Measurements from ENCODE around the gene PRDM16. TPM values are rescaled to one million over a fixed set of nuclear protein-coding genes. Genes with fewer than 3 reads are reported as not detected.

PRDM16 gene
- total RNA-seq, 1 experiment from 2014 or later, result 0.04 TPM

DNA sequence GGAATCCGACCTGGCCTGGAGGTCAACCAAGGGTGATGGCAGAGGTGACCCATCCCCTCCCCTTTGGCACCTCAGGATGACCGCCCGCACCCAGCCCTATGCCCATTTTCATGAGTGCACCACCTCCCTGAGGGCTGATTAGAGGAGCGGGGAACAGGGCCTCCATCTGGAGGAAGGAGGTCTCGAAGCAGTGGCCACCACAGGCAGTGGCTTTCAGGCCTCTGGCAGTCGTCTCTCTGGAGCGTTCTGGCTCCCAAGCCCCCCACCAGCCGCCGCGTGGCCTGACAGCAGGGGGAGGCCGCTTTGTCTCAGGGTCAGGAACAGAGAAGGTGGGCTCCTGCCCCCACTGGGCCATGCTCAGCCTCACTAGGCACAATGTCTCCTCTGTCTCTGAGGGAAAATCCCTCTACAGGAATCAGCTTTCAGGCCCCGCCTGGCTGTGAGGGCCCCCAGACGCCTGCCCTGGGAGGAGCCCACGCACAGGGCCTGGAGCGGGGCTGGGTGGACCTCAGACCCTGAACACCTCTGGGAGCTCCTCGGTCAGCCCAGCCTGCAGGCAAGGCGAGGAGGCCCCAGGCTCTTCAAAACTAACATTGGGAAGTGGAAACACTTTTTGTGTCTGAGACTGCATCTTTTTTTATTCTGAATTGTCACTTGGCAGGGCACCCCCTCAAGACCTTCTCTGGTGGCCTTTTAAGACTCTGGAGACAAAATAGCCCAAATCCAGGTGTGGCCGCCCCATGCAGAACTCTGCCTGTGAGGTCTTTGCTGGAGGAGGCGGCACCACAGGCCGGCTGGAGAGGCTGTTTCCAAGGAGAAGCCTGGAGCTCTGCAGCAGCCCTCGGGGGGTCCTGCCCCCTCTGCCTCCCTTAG lies 257.7 kb downstream of the PRDM16 start:
- no peak overlapping the region for H3K4me2 ChIP-seq (ENCODE audit: low read length)
- no peak for DNase-seq
- CTCF ChIA-PET, result no interaction called here
- no peak overlapping the region for H3K4me3 ChIP-seq (ENCODE audit: low read length)
- no peak overlapping the region for H3K27ac ChIP-seq (ENCODE audit: low read length)
- no peaks in the 10 kb centered on the region for H3K4me1 ChIP-seq (ENCODE audit: insufficient read depth, low read length)
- H3K9me3 ChIP-seq (ENCODE audit: low read length), result no peaks in the 10 kb centered on the region
- H3K79me2 ChIP-seq (ENCODE audit: low read length), result no peaks in the 10 kb centered on the region
- H2AFZ ChIP-seq (ENCODE audit: low read length), result no peak overlapping the region
- H3K36me3 ChIP-seq (ENCODE audit: low read depth, low read length), result no peaks in the 10 kb centered on the region
- H4K20me1 ChIP-seq (ENCODE audit: low read length), result no peaks in the 10 kb centered on the region
- no peak for ATAC-seq
- H3K9ac ChIP-seq (ENCODE audit: low read length), result no peak overlapping the region
- intact Hi-C loops (cut with micrococcal nuclease), result no loop called here
- H3K9me2 ChIP-seq (replicated peaks; ENCODE audit: low read length), result no peaks in the 10 kb centered on the region
- no peak for TF ChIP-seq EZH2phosphoT487 (IDR thresholded peaks at IDR 0.05; ENCODE audit: borderline replicate concordance, low read length)
- TF ChIP-seq, protein P1, sequence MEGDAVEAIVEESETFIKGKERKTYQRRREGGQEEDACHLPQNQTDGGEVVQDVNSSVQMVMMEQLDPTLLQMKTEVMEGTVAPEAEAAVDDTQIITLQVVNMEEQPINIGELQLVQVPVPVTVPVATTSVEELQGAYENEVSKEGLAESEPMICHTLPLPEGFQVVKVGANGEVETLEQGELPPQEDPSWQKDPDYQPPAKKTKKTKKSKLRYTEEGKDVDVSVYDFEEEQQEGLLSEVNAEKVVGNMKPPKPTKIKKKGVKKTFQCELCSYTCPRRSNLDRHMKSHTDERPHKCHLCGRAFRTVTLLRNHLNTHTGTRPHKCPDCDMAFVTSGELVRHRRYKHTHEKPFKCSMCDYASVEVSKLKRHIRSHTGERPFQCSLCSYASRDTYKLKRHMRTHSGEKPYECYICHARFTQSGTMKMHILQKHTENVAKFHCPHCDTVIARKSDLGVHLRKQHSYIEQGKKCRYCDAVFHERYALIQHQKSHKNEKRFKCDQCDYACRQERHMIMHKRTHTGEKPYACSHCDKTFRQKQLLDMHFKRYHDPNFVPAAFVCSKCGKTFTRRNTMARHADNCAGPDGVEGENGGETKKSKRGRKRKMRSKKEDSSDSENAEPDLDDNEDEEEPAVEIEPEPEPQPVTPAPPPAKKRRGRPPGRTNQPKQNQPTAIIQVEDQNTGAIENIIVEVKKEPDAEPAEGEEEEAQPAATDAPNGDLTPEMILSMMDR (conservative IDR thresholded peaks at IDR 0.05; ENCODE audit: low read depth, low read length), result no peak
- no peak for TF ChIP-seq EZH2 (IDR thresholded peaks at IDR 0.05; ENCODE audit: low read length, unreplicated experiment)
- peaks cover 84% of the 10 kb centered on the region for H3K27me3 ChIP-seq (ENCODE audit: low read length)
- no TSS peak for BruUV-seq (replicated peaks)
- H3F3A ChIP-seq (ENCODE audit: low read length, unreplicated experiment), result no peaks in the 10 kb centered on the region
- POLR2A ChIA-PET (ENCODE audit: unreplicated experiment), result no interaction called here

DNA sequence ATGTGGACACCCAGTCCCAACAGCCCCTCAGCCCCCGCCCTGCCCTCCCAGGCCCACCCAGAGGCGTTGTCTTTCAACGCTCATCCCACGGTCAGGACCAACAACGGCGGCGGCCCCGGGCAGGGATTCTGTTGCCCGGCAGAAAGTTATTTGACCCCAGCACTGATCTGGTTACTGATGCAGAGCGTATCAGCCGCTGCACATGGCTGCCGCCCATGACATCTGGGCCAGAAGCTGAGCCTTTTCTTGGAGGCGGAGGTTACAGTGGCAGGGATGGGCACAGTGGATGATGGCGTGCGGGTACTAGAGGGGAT lies 258.3 kb downstream of the PRDM16 start:
- Histone ChIP-seq H3K4me2 (ENCODE audit: low read length) (no peak overlapping the region), H2AFZ (ENCODE audit: low read length) (no peak overlapping the region), H4K20me1 (ENCODE audit: low read length) (no peaks in the 10 kb centered on the region), H3K9ac (ENCODE audit: low read length) (no peak overlapping the region), H3K9me2 (replicated peaks; ENCODE audit: low read length) (no peaks in the 10 kb centered on the region), H3K79me2 (ENCODE audit: low read length) (no peaks in the 10 kb centered on the region), H3K36me3 (ENCODE audit: low read depth, low read length) (no peaks in the 10 kb centered on the region), H3K27ac (ENCODE audit: low read length) (no peak overlapping the region), H3F3A (ENCODE audit: low read length, unreplicated experiment) (no peaks in the 10 kb centered on the region), H3K4me1 (ENCODE audit: insufficient read depth, low read length) (no peaks in the 10 kb centered on the region), H3K4me3 (ENCODE audit: low read length) (no peak overlapping the region), H3K27me3 (ENCODE audit: low read length) (peaks cover 88% of the 10 kb centered on the region), H3K9me3 (ENCODE audit: low read length) (no peaks in the 10 kb centered on the region)
- intact Hi-C loops (cut with micrococcal nuclease), result no loop called here
- DNase-seq (no peak), ATAC-seq (no peak)
- BruUV-seq (replicated peaks), result no TSS peak
- ChIA-PET POLR2A (ENCODE audit: unreplicated experiment) (no interaction called here), CTCF (no interaction called here)
- TF ChIP-seq, protein P1 (conservative IDR thresholded peaks at IDR 0.05; ENCODE audit: low read depth, low read length), result no peak
- no peak for TF ChIP-seq EZH2phosphoT487 (IDR thresholded peaks at IDR 0.05; ENCODE audit: borderline replicate concordance, low read length)

DNA sequence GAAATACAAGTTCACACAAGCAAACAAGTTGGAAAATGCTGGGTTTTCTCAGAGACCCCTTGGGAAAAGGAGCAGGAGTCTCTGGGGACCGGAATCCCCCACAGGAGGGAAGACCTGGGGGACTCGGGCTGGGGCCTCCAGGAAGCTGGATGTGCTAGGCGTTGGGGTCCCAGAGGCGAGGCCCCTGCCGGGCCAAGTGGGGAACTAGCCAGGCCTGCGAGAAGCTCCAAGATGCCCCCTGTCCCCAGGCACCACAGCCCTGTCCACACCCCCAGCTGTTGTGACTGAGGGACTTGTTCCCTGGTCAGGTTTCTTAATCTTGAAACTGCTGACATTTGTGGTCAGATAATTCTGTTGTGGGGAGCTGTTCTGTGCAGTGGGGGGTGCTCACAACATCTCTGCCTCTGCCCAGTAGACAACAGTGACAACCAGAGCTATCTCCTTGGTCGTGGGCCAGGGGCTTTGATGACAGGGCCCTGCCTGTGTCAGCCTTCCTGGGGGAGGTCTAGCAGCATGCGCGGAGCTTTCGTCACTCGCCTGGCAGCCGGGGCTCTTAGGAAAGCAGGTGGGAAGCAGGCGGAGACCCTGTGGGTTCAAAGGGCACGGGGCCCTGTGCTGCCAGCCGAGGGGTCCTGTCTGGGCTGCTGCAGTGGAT lies 259.1 kb downstream of the PRDM16 start:
- Histone ChIP-seq H4K20me1 (ENCODE audit: low read length) (no peaks in the 10 kb centered on the region), H3K9me3 (ENCODE audit: low read length) (no peaks in the 10 kb centered on the region), H2AFZ (ENCODE audit: low read length) (no peak overlapping the region), H3K4me1 (ENCODE audit: insufficient read depth, low read length) (no peaks in the 10 kb centered on the region), H3K27me3 (ENCODE audit: low read length) (peaks cover 89% of the 10 kb centered on the region), H3K4me2 (ENCODE audit: low read length) (no peak overlapping the region), H3K9ac (ENCODE audit: low read length) (no peak overlapping the region), H3F3A (ENCODE audit: low read length, unreplicated experiment) (no peaks in the 10 kb centered on the region), H3K36me3 (ENCODE audit: low read depth, low read length) (no peaks in the 10 kb centered on the region), H3K9me2 (replicated peaks; ENCODE audit: low read length) (no peaks in the 10 kb centered on the region), H3K4me3 (ENCODE audit: low read length) (no peak overlapping the region), H3K27ac (ENCODE audit: low read length) (no peak overlapping the region), H3K79me2 (ENCODE audit: low read length) (no peaks in the 10 kb centered on the region)
- intact Hi-C loops (cut with micrococcal nuclease), result no loop called here
- ChIA-PET POLR2A (ENCODE audit: unreplicated experiment) (no interaction called here), CTCF (no interaction called here)
- ATAC-seq, result no peak
- TF ChIP-seq EZH2 (IDR thresholded peaks at IDR 0.05; ENCODE audit: low read length, unreplicated experiment) (no peak), EZH2phosphoT487 (IDR thresholded peaks at IDR 0.05; ENCODE audit: borderline replicate concordance, low read length) (no peak)
- TF ChIP-seq, protein P1 (conservative IDR thresholded peaks at IDR 0.05; ENCODE audit: low read depth, low read length), result no peak
- no peak for DNase-seq
- BruUV-seq (replicated peaks), result no TSS peak
